Measurements from ENCODE around the gene TOGARAM1. TPM values are rescaled to one million over a fixed set of nuclear protein-coding genes. Genes with fewer than 3 reads are reported as not detected.

TOGARAM1 gene
- total RNA-seq, 6 experiments from 2014 or later: 4.7 to 12.5 (median 6.9) TPM

GRCh38 chr14:45083617-45083975, 121.6 kb downstream of the TOGARAM1 start:
- DNase-seq: no peak
- H3K36me3 ChIP-seq: no peaks in the 10 kb centered on the region
- no peak for ATAC-seq
- H3K27me3 ChIP-seq: no peaks in the 10 kb centered on the region
- intact Hi-C loops (cut with DNase I): no loop called here
- 2% methylated on average over 5 of the region's 10 CpGs for WGBS (ENCODE audit: insufficient coverage, low coverage, low lambda C conversion rate, missing lambda C conversion rate)
- H3K4me3 ChIP-seq: peak overlapping the region; percentile 73 to 82 (median 73)
- peak overlapping the region in 2 of 3 donors; percentile 4 to 67 for H3K27ac ChIP-seq
- peaks cover 0 to 22% (median 0%) of the 10 kb centered on the region in 4 donors for H3K4me1 ChIP-seq
- TF ChIP-seq, protein P1, sequence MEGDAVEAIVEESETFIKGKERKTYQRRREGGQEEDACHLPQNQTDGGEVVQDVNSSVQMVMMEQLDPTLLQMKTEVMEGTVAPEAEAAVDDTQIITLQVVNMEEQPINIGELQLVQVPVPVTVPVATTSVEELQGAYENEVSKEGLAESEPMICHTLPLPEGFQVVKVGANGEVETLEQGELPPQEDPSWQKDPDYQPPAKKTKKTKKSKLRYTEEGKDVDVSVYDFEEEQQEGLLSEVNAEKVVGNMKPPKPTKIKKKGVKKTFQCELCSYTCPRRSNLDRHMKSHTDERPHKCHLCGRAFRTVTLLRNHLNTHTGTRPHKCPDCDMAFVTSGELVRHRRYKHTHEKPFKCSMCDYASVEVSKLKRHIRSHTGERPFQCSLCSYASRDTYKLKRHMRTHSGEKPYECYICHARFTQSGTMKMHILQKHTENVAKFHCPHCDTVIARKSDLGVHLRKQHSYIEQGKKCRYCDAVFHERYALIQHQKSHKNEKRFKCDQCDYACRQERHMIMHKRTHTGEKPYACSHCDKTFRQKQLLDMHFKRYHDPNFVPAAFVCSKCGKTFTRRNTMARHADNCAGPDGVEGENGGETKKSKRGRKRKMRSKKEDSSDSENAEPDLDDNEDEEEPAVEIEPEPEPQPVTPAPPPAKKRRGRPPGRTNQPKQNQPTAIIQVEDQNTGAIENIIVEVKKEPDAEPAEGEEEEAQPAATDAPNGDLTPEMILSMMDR (IDR thresholded peaks at IDR 0.05): no peak
- TF ChIP-seq POLR2A (IDR thresholded peaks at IDR 0.05): no peak
- H3K9me3 ChIP-seq: no peaks in the 10 kb centered on the region

DNA sequence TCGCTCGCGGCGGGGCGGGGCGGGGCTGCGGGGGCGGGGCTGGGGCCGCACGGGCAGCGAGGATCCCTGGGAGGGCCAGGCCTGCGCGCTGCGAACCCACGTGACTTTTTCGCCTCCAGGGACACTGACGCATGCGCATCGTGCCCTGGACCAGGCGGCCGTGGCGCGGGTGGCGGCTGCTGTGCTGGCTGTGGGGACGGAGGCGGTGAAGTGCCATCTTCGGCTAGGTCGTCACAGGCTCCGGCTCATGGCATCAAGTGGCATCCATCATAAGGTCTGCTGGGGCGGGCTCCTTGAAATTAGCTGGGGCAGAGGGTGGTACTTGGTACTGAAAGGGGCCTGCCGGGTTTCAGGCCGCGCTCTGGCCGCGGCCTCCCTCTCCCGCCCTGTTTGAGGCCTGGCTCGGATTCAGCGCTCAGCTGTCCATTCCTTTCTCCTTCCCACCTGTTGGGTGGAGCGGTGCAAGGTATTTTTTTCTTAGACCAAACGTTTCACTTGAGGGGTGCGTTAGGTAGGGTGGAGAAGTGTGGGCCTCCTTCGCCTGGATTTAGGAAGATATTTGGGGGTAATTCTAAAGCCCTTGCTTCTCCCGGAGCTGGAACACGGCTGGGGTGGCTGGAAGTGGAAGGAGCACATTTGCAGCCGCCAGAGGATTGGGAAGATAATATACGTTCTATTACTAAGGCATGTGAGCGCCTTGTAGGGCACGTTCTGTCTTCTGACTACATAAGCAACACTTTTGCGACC, 122.2 kb downstream of the TOGARAM1 start, which contains the start of gene PRPF39:
Gene PRPF39, plus strand, starts transcription at position 141 of the 747 bp plus-strand sequence. CDS start 11,124 bp downstream, outside the sequence.
- no peaks in the 10 kb centered on the region for H3K36me3 ChIP-seq
- peak within 1 kb of the TSS; percentile 67 to 75 (median 68) for H3K27ac ChIP-seq
- peak; percentile 98 to 99 (median 98) for ATAC-seq
- H3K4me3 ChIP-seq: peak within 1 kb of the TSS; percentile 73 to 82 (median 73)
- under 1% methylated on average over 19 of the region's 49 CpGs for WGBS (ENCODE audit: insufficient coverage, low coverage, low lambda C conversion rate, missing lambda C conversion rate)
- H3K27me3 ChIP-seq: no peaks in the 10 kb centered on the region
- peaks cover 0 to 22% (median 0%) of the 10 kb centered on the region in 4 donors for H3K4me1 ChIP-seq
- DNase-seq: peak; percentile 95 to 97 (median 97)
- TF ChIP-seq POLR2A (IDR thresholded peaks at IDR 0.05): peak; percentile 83
- TF ChIP-seq, protein P1 (IDR thresholded peaks at IDR 0.05): no peak
- intact Hi-C loops (cut with DNase I): no loop called here
- no peaks in the 10 kb centered on the region for H3K9me3 ChIP-seq

DNA sequence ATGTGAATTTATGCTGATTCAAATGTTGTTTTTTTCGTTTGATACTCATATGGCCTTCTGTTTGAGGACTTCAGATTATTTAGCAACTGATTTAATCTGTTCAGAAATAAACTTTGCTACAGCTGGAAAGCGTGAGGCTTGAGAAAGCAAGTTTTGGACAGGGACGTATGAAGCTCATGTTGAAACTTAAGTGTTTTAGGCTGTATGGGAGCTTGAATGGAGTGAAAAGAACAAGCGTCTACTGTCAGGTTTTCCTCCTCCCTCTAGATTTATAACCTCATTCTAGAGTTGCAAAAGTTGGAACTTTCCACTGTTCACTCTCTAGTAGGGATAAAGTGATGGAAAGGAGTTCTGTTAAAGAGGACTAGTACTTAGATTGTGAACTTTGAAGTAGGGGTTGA, 123.0 kb downstream of the TOGARAM1 start:
- DNase-seq: no peak
- 1% methylated on average over 4 of the region's 4 CpGs for WGBS (ENCODE audit: insufficient coverage, low coverage, low lambda C conversion rate, missing lambda C conversion rate)
- intact Hi-C loops (cut with DNase I): no loop called here
- Histone ChIP-seq H3K27me3 (no peaks in the 10 kb centered on the region), H3K36me3 (no peaks in the 10 kb centered on the region), H3K27ac (no peak overlapping the region), H3K4me1 (peaks cover 0 to 22% (median 0%) of the 10 kb centered on the region in 4 donors), H3K9me3 (no peaks in the 10 kb centered on the region), H3K4me3 (peak overlapping the region; percentile 73 to 82 (median 73))
- ATAC-seq: no peak
- TF ChIP-seq, protein P1 (IDR thresholded peaks at IDR 0.05): no peak
- no peak for TF ChIP-seq POLR2A (IDR thresholded peaks at IDR 0.05)

- intact Hi-C loops (cut with DNase I): no loop called here
- no peak for ATAC-seq
These were observed 127.8 kb downstream of the TOGARAM1 start for GRCh38 chr14:45089813-45090212.

More at GRCh38 chr14:45089813-45090212, 127.8 kb downstream of the TOGARAM1 start:
- WGBS (ENCODE audit: insufficient coverage, low coverage, low lambda C conversion rate, missing lambda C conversion rate): 35% methylated on average over 1 of the region's 1 CpG
- Histone ChIP-seq H3K4me3 (no peak overlapping the region), H3K9me3 (no peaks in the 10 kb centered on the region), H3K4me1 (peaks cover 0 to 12% (median 0%) of the 10 kb centered on the region in 4 donors), H3K36me3 (peaks cover 0 to 3% (median 0%) of the 10 kb centered on the region in 4 donors), H3K27ac (no peak overlapping the region), H3K27me3 (no peaks in the 10 kb centered on the region)
- TF ChIP-seq, protein P1 (IDR thresholded peaks at IDR 0.05): no peak
- no peak for TF ChIP-seq POLR2A (IDR thresholded peaks at IDR 0.05)
- DNase-seq: no peak

Measured in right lobe of liver (tissue), 6 donors.